GM12878 (cell line): ENCODE data around the gene CRB3.
A peak's percentile ranks its signal among the peaks of the same experiment; 100 is the strongest.

Experiments used
- BRCA1 ChIP-seq: IDR thresholded peaks from 2 replicates; pipeline ENCODE4 v1.6.1; 2011; ENCODE audit warnings: low read depth, low read length, improper control_type of control experiment
- CREB1 ChIP-seq: IDR thresholded peaks from 2 replicates; pipeline ENCODE4 v1.6.1; 2012; ENCODE audit warnings: low read depth, mild to moderate bottlenecking, inconsistent platforms
- CTCF ChIP-seq, 3 experiments: IDR thresholded peaks in 2 of 3; conservative IDR thresholded peaks in 1 of 3; 2 replicates each; pipeline ENCODE4 v1.5.1; 2011; ENCODE audit warnings: low read depth in 3 of 3, low read length in 3 of 3, mild to moderate bottlenecking in 3 of 3, control low read depth in 2 of 3, moderate library complexity in 2 of 3, inconsistent platforms in 1 of 3, mixed read lengths in 1 of 3; ENCODE audit not compliant: control insufficient read depth in 2 of 3, insufficient read depth in 1 of 3; ENCODE audit errors: extremely low read depth in 1 of 3
- ETV6 ChIP-seq, 2 experiments: fragments of 450-650 bp in 1 of 2; IDR thresholded peaks in 1 of 2; conservative IDR thresholded peaks in 1 of 2; 2 replicates each; pipeline ENCODE4 v1.6.1; 2014; ENCODE audit warnings: antibody characterized with exemption in 1 of 2, borderline replicate concordance in 1 of 2, low read depth in 1 of 2, mild to moderate bottlenecking in 1 of 2, moderate library complexity in 1 of 2
- IRF3 ChIP-seq: fragments of 450-650 bp; IDR thresholded peaks from 2 replicates; pipeline ENCODE4 v1.6.1; 2014; ENCODE audit warnings: mild to moderate bottlenecking
- KDM1A ChIP-seq: fragments of 200-600 bp; sonication (generic); IDR thresholded peaks from 2 replicates; pipeline ENCODE4 v1.6.1; 2016; ENCODE audit warnings: borderline replicate concordance
- POLR2A ChIP-seq: IDR thresholded peaks from 2 replicates; pipeline ENCODE4 v1.6.1; 2011; ENCODE audit warnings: low read depth, mild to moderate bottlenecking, low read length
- USF2 ChIP-seq: IDR thresholded peaks from 2 replicates; pipeline ENCODE4 v1.6.1; 2011; ENCODE audit warnings: low read depth, low read length, improper control_type of control experiment, borderline replicate concordance

GRCh38 chr19:6457958-6458694 lies 5.9 kb upstream of the CRB3 start:
- TF ChIP-seq IRF3 = no peak
- TF ChIP-seq ETV6 (conservative IDR thresholded peaks at IDR 0.05 in 1 of 2, IDR thresholded peaks at IDR 0.05 in 1 of 2; ENCODE audit: borderline replicate concordance in 1 of 2, low read depth in 1 of 2) = no peak
- TF ChIP-seq CREB1 = no peak
- no peak for TF ChIP-seq CTCF (IDR thresholded peaks at IDR 0.05 in 2 of 3, conservative IDR thresholded peaks at IDR 0.05 in 1 of 3; ENCODE audit: control insufficient read depth in 2 of 3, extremely low read depth in 1 of 3, insufficient read depth in 1 of 3, low read depth in 3 of 3, low read length in 3 of 3)
- no peak for TF ChIP-seq USF2
- no peak for TF ChIP-seq KDM1A
- TF ChIP-seq POLR2A = 0 out of 2 replicates have a peak, but pooled peaks have one; percentile 21
- no peak for TF ChIP-seq BRCA1
